Activated CD8-positive, alpha-beta memory T cell treated with anti-CD3 and anti-CD28 coated beads, Interleukin-2, amount 50 U/mL, for 4 hours (primary cell): ENCODE data around the gene MB21D2.
"Not testable (repeated sequence)": the region's sequence is repeated elsewhere in the genome, so short reads cannot be mapped to it uniquely, and the experiment has no call there.

Experiments
- DNase-seq: peaks from one replicate; pipeline ENCODE4 v3.0.0-alpha.2; 2020

The MB21D2 gene

GRCh38 chr3:192794216-192794615, 123.4 kb downstream of the MB21D2 start:
- DNase-seq, result no peak

GRCh38 chr3:192788816-192789515, 128.7 kb downstream of the MB21D2 start:
- not testable (repeated sequence) for DNase-seq

- DNase-seq, result no peak
Measured at GRCh38 chr3:192778508-192778907, 139.1 kb downstream of the MB21D2 start.

- not testable (repeated sequence) for DNase-seq
Measured at GRCh38 chr3:192774341-192774740, 143.3 kb downstream of the MB21D2 start.

- DNase-seq, result no peak
Measured at GRCh38 chr3:192772240-192772894, 145.3 kb downstream of the MB21D2 start.

- DNase-seq, result no peak
Measured at GRCh38 chr3:192758654-192759053, 159.0 kb downstream of the MB21D2 start.

GRCh38 chr3:192751148-192751547, 166.5 kb downstream of the MB21D2 start:
- no peak for DNase-seq

GRCh38 chr3:192750201-192750600, 167.5 kb downstream of the MB21D2 start:
- DNase-seq, result no peak

GRCh38 chr3:192747746-192748145, 169.9 kb downstream of the MB21D2 start:
- DNase-seq, result no peak

GRCh38 chr3:192747145-192747544, 170.5 kb downstream of the MB21D2 start:
- no peak for DNase-seq
